Measurements from ENCODE around the gene RASSF7.

GRCh38 chr11:606245-606644 lies 45.5 kb downstream of the RASSF7 start:
- TF ChIP-seq POLR2AphosphoS5 (IDR thresholded peaks at IDR 0.05; ENCODE audit: low read depth, low read length) (no peak), POU2F2 (IDR thresholded peaks at IDR 0.05; ENCODE audit: low read depth, low read length) (no peak), POLR2A (IDR thresholded peaks at IDR 0.05; ENCODE audit: low read depth, low read length) (no peak), SPI1 (IDR thresholded peaks at IDR 0.05; ENCODE audit: low read depth, low read length) (no peak)

Measured in GM12891 (cell line).